ENCODE data around the gene CDKN2AIPNL. TPM values are rescaled to one million over a fixed set of nuclear protein-coding genes. Genes with fewer than 3 reads are reported as not detected.

Gene CDKN2AIPNL
- total and polyA plus RNA-seq, 2 of the 13 experiments (the other 11 are each of a cell fraction or from before 2014, with no cell fraction given) = 17.4 to 46.5 TPM

GRCh38 chr5:134411546-134412266 is at the start of gene CDKN2AIPNL (continued):
- TF ChIP-seq ZKSCAN5 (CRISPR knock-in tag; IDR thresholded peaks at IDR 0.05) (no peak), ZNF251 (CRISPR knock-in tag; IDR thresholded peaks at IDR 0.05) (peak; percentile 79), MAZ (IDR thresholded peaks at IDR 0.05; ENCODE audit: borderline replicate concordance, low read depth, low read length) (peak; percentile 63), MAZ (CRISPR knock-in tag; IDR thresholded peaks at IDR 0.05; ENCODE audit: low read depth) (peak; percentile 94; the same call in 1 of the 2 replicates), ARNT (IDR thresholded peaks at IDR 0.05) (no peak), ZNF224 (CRISPR knock-in tag; IDR thresholded peaks at IDR 0.05) (peak; percentile 83; the same call in 1 of the 2 replicates), ZNF749 (CRISPR knock-in tag; IDR thresholded peaks at IDR 0.05; ENCODE audit: borderline replicate concordance) (peak; percentile 91; the same call in 1 of the 2 replicates), ZNF574 (CRISPR knock-in tag; IDR thresholded peaks at IDR 0.05) (peak; percentile 100), ZNF572 (CRISPR knock-in tag; IDR thresholded peaks at IDR 0.05) (no peak), ZNF235 (CRISPR knock-in tag; IDR thresholded peaks at IDR 0.05; ENCODE audit: borderline replicate concordance) (peak; percentile 82; the same call in 1 of the 2 replicates), KLF12 (CRISPR knock-in tag; IDR thresholded peaks at IDR 0.05; ENCODE audit: borderline replicate concordance) (peak; percentile 83; the same call in 1 of the 2 replicates), REXO4 (CRISPR knock-in tag; IDR thresholded peaks at IDR 0.05; ENCODE audit: borderline replicate concordance) (peak; percentile 78; the same call in 1 of the 2 replicates), HDAC1 (CRISPR knock-in tag; IDR thresholded peaks at IDR 0.05) (peak; percentile 98), PAF1 (CRISPR knock-in tag; IDR thresholded peaks at IDR 0.05) (no peak), ZFP36 (IDR thresholded peaks at IDR 0.05; ENCODE audit: borderline replicate concordance, low read depth, low read length, partially characterized antibody) (no peak), NFE2L1 (CRISPR knock-in tag; IDR thresholded peaks at IDR 0.05; ENCODE audit: borderline replicate concordance) (no peak; the same call in 1 of the 2 replicates), ZNF703 (CRISPR knock-in tag; IDR thresholded peaks at IDR 0.05; ENCODE audit: borderline replicate concordance) (peak; percentile 89), ZNF530 (CRISPR knock-in tag; IDR thresholded peaks at IDR 0.05; ENCODE audit: low read depth) (no peak), MTF2 (CRISPR knock-in tag; IDR thresholded peaks at IDR 0.05; ENCODE audit: borderline replicate concordance) (no peak; the same call in 1 of the 2 replicates), ATF7 (IDR thresholded peaks at IDR 0.05) (no peak), ATF7 (CRISPR knock-in tag; IDR thresholded peaks at IDR 0.05) (peak; percentile 79; the same call in 1 of the 2 replicates), TBX3 (IDR thresholded peaks at IDR 0.05; ENCODE audit: borderline replicate concordance) (no peak), FOXM1 (CRISPR knock-in tag; IDR thresholded peaks at IDR 0.05) (no peak)
- TF ChIP-seq, protein P1, sequence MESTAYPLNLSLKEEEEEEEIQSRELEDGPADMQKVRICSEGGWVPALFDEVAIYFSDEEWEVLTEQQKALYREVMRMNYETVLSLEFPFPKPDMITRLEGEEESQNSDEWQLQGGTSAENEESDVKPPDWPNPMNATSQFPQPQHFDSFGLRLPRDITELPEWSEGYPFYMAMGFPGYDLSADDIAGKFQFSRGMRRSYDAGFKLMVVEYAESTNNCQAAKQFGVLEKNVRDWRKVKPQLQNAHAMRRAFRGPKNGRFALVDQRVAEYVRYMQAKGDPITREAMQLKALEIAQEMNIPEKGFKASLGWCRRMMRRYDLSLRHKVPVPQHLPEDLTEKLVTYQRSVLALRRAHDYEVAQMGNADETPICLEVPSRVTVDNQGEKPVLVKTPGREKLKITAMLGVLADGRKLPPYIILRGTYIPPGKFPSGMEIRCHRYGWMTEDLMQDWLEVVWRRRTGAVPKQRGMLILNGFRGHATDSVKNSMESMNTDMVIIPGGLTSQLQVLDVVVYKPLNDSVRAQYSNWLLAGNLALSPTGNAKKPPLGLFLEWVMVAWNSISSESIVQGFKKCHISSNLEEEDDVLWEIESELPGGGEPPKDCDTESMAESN (CRISPR knock-in tag; conservative IDR thresholded peaks at IDR 0.05) = peak; percentile 98
- TF ChIP-seq, protein P2, sequence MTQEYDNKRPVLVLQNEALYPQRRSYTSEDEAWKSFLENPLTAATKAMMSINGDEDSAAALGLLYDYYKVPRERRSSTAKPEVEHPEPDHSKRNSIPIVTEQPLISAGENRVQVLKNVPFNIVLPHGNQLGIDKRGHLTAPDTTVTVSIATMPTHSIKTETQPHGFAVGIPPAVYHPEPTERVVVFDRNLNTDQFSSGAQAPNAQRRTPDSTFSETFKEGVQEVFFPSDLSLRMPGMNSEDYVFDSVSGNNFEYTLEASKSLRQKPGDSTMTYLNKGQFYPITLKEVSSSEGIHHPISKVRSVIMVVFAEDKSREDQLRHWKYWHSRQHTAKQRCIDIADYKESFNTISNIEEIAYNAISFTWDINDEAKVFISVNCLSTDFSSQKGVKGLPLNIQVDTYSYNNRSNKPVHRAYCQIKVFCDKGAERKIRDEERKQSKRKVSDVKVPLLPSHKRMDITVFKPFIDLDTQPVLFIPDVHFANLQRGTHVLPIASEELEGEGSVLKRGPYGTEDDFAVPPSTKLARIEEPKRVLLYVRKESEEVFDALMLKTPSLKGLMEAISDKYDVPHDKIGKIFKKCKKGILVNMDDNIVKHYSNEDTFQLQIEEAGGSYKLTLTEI (CRISPR knock-in tag; conservative IDR thresholded peaks at IDR 0.05) = no peak

Data from HepG2 (cell line).